Neuronal stem cell (in vitro differentiated cells): ENCODE data around the gene GMCL2.

Source experiments
- DNase-seq: peaks from one replicate; pipeline ENCODE4 v3.0.0-alpha.2; 2013; ENCODE audit warnings: low spot score
- H2AFZ ChIP-seq: one replicate; pipeline ENCODE4 v1.6.1; 2013; ENCODE audit warnings: mild to moderate bottlenecking, low read length, inconsistent platforms
- H2AK5ac ChIP-seq: 2 replicates; pipeline ENCODE4 v1.6.1; 2013; ENCODE audit warnings: low read depth, mild to moderate bottlenecking, inconsistent platforms, low read length, moderate library complexity, mixed read lengths
- H2BK120ac ChIP-seq: 2 replicates; pipeline ENCODE4 v1.6.1; 2013; ENCODE audit warnings: low read depth, mild to moderate bottlenecking, inconsistent platforms, low read length, moderate library complexity, mixed read lengths
- H2BK12ac ChIP-seq: one replicate; pipeline ENCODE4 v1.6.1; 2013; ENCODE audit warnings: low read length, inconsistent platforms
- H2BK15ac ChIP-seq: 2 replicates; pipeline ENCODE4 v1.6.1; 2013; ENCODE audit warnings: mild to moderate bottlenecking, low read length, inconsistent platforms, mixed read lengths
- H2BK5ac ChIP-seq: one replicate; pipeline ENCODE4 v1.6.1; 2013; ENCODE audit warnings: inconsistent platforms, mild to moderate bottlenecking, low read length, moderate library complexity
- H3K14ac ChIP-seq: one replicate; pipeline ENCODE4 v1.6.1; 2013; ENCODE audit warnings: low read length, inconsistent platforms
- H3K18ac ChIP-seq: 2 replicates; pipeline ENCODE4 v1.6.1; 2013; ENCODE audit warnings: low read length, inconsistent platforms
- H3K23ac ChIP-seq: 2 replicates; pipeline ENCODE4 v1.6.1; 2013; ENCODE audit warnings: low read depth, mild to moderate bottlenecking, mixed read lengths, low read length, inconsistent platforms; ENCODE audit not compliant: poor library complexity
- H3K27ac ChIP-seq: replicated peaks from 3 replicates; pipeline ENCODE4 v1.5.1; 2013; ENCODE audit warnings: low read length, inconsistent platforms
- H3K27me3 ChIP-seq, 3 experiments: 2 replicates each; pipeline ENCODE4 v1.6.1; 2013; ENCODE audit warnings: low read length in 3 of 3, mild to moderate bottlenecking in 2 of 3, inconsistent platforms in 1 of 3, low read depth in 1 of 3, mixed read lengths in 1 of 3, moderate library complexity in 1 of 3; ENCODE audit not compliant: control insufficient read depth in 3 of 3, insufficient read depth in 3 of 3
- H3K36me3 ChIP-seq, 2 donors: replicated peaks in 1 of 2; 2 replicates each; pipeline ENCODE4 v1.6.1; 2013; ENCODE audit warnings: low read length in 2 of 2; ENCODE audit not compliant: control insufficient read depth in 2 of 2, insufficient read depth in 2 of 2
- H3K4ac ChIP-seq: 2 replicates; pipeline ENCODE4 v1.6.1; 2013; ENCODE audit warnings: inconsistent platforms, mild to moderate bottlenecking, low read length, moderate library complexity
- H3K4me1 ChIP-seq, 2 donors: 1 replicate in 1 of 2; 2 replicates in 1 of 2; pipeline ENCODE4 v1.6.1; 2013; ENCODE audit warnings: low read length in 2 of 2, low read depth in 1 of 2; ENCODE audit not compliant: control insufficient read depth in 2 of 2, insufficient read depth in 1 of 2
- H3K4me2 ChIP-seq: one replicate; pipeline ENCODE4 v1.6.1; 2013; ENCODE audit warnings: mild to moderate bottlenecking, low read length, inconsistent platforms; ENCODE audit not compliant: insufficient read depth, poor library complexity, severe bottlenecking
- H3K4me3 ChIP-seq, 2 donors: 2 replicates each; pipeline ENCODE4 v1.5.1; 2013; ENCODE audit warnings: low read length in 2 of 2, mild to moderate bottlenecking in 2 of 2, inconsistent platforms in 1 of 2, moderate library complexity in 1 of 2
- H3K79me1 ChIP-seq: one replicate; pipeline ENCODE4 v1.6.1; 2013; ENCODE audit warnings: low read depth, mild to moderate bottlenecking, inconsistent platforms, low read length, moderate library complexity
- H3K9ac ChIP-seq: one replicate; pipeline ENCODE4 v1.6.1; 2013; ENCODE audit warnings: mild to moderate bottlenecking, low read depth, low read length, inconsistent platforms; ENCODE audit not compliant: poor library complexity
- H3K9me3 ChIP-seq, 2 donors: replicated peaks in 1 of 2; 2 replicates each; pipeline versions ENCODE3 to v1.6.1; 2013; ENCODE audit warnings: low read length in 2 of 2, mild to moderate bottlenecking in 2 of 2, inconsistent platforms in 1 of 2, low read depth in 1 of 2, mixed read lengths in 1 of 2, moderate library complexity in 1 of 2; ENCODE audit not compliant: control insufficient read depth in 2 of 2, insufficient read depth in 1 of 2
- H4K8ac ChIP-seq: one replicate; pipeline ENCODE4 v1.6.1; 2013; ENCODE audit warnings: low read depth, mild to moderate bottlenecking, inconsistent platforms, low read length, moderate library complexity
- H4K91ac ChIP-seq: one replicate; pipeline ENCODE4 v1.6.1; 2013; ENCODE audit warnings: low read length, low read depth, mild to moderate bottlenecking, inconsistent platforms; ENCODE audit not compliant: poor library complexity
- WGBS, 2 donors: extraction: QIAGEN DNeasy Blood & Tissue Kit; methylation state at CpG; one replicate each; pipeline ENCODE4 v1.1.7; 2013; ENCODE audit warnings: missing lambda C conversion rate in 2 of 2, mixed read lengths in 1 of 2; ENCODE audit not compliant: insufficient read length in 2 of 2, insufficient replicate concordance in 1 of 2; ENCODE audit errors: extremely low coverage in 2 of 2; 5-methylcytosine and 5-hydroxymethylcytosine counted together

The GMCL2 gene

DNA sequence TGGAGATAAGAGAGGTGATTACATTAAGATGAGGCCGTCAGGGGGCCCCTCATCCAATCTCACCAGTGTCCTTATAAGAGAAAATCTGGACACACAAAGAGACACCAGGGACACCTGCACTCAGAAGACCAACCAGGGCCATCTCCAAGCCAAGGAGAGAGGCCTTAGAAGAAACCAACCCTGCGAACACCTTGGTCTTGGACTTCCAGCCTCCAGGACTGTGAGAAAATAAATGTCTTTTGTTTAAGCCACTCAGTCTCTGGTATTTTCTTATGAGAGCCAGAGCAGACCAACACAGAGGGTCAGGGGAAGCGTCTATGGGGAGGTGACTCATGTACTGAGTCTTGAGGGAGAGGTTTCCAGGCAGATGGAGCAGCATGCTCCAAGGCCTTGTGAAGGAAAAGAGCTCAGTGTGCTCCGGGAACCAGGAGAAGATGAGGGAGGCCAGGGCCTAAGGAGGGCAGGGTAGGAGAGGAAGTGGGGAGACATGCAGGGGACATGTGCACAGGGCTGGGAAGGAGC is 40.0 kb upstream of the GMCL2 start:
- DNase-seq: no peak
- no peak overlapping the region for H2BK5ac ChIP-seq
- H3K4me1 ChIP-seq: peaks cover 8 to 20% of the 10 kb centered on the region in 2 donors
- H2AFZ ChIP-seq: no peak overlapping the region
- H3K27me3 ChIP-seq: no peaks in the 10 kb centered on the region
- no peak overlapping the region for H3K14ac ChIP-seq
- H3K9me3 ChIP-seq: peaks cover 0 to 5% of the 10 kb centered on the region in 2 donors
- H3K23ac ChIP-seq: no peak overlapping the region
- H2AK5ac ChIP-seq: no peak overlapping the region
- H3K9ac ChIP-seq: no peak overlapping the region
- H2BK120ac ChIP-seq: no peak overlapping the region
- peaks cover 9% of the 10 kb centered on the region for H3K79me1 ChIP-seq
- no peak overlapping the region for H3K18ac ChIP-seq
- H2BK12ac ChIP-seq: no peak overlapping the region
- H3K36me3 ChIP-seq: peaks cover 34 to 83% of the 10 kb centered on the region in 2 donors
- H3K27ac ChIP-seq: no peak overlapping the region
- H4K8ac ChIP-seq: no peak overlapping the region
- no peak overlapping the region for H3K4me2 ChIP-seq
- no peak overlapping the region for H2BK15ac ChIP-seq
- no CpG with 5 or more reads among the region's 4 CpGs for WGBS, 2 donors
- no peak overlapping the region for H4K91ac ChIP-seq
- no peak overlapping the region for H3K4ac ChIP-seq
- no peak overlapping the region for H3K4me3 ChIP-seq

DNA sequence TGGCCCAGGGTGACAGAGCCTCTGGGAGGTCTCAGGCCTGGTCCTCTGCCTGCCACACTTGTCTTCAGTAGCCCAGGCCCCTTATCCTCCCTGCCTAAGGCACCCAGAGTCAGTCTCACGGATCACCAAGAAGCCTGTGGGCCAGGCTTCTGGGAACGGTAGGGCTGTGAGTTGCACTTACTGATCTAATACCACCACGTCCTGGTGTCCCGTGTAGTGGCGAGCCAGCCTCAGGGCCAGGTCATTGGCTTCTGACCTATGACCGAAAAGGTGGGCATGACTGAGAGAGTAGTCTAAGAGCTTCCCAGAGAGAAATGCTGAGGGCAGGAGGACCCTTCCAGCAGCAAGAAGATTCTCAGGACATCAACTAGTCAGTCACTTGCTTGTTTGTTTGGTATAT is 38.0 kb upstream of the GMCL2 start:
- Histone ChIP-seq H3K36me3 (peaks cover 38 to 84% of the 10 kb centered on the region in 2 donors), H2BK15ac (no peak overlapping the region)

DNA sequence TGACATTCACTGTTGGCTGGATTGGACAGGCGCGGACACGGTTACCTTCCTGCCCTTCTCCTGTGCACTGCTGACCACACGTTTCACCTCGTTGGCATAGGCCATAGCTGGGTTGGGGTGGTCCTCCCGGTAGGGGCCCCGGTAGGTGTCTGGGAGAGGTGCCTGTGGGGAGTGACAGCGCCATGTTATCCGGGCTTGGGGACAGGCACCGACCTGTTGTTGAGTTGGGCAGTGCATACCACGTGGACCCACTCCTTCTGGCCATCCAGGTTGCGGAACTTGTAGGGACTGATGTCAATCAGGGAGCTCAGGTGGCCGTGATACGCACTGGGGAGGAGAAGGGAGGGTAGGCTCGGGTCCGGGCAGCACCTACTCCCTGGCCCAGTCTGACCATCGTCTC is 37.2 kb upstream of the GMCL2 start:
- Histone ChIP-seq H3K36me3 (peaks cover 34 to 80% of the 10 kb centered on the region in 2 donors), H3K9me3 (peaks cover 2 to 5% of the 10 kb centered on the region in 2 donors), H3K4me1 (peaks cover 0 to 16% of the 10 kb centered on the region in 2 donors), H2BK12ac (no peak overlapping the region), H3K4me3 (no peak overlapping the region), H3K23ac (no peak overlapping the region), H3K79me1 (peaks cover 1% of the 10 kb centered on the region), H3K18ac (peak overlapping the region; percentile 38), H2BK5ac (no peak overlapping the region), H3K9ac (no peak overlapping the region), H2BK15ac (no peak overlapping the region), H3K4ac (no peak overlapping the region), H3K4me2 (no peak overlapping the region), H3K14ac (no peak overlapping the region), H3K27me3 (no peaks in the 10 kb centered on the region), H4K91ac (no peak overlapping the region), H4K8ac (no peak overlapping the region), H2AK5ac (no peak overlapping the region), H3K27ac (no peak overlapping the region), H2AFZ (no peak overlapping the region), H2BK120ac (no peak overlapping the region)
- DNase-seq: no peak
- no CpG with 5 or more reads among the region's 17 CpGs for WGBS, 2 donors

More for the DNA sequence above, 38.0 kb upstream of the GMCL2 start:
- Histone ChIP-seq H3K4me2 (no peak overlapping the region), H3K18ac (no peak overlapping the region), H3K79me1 (no peaks in the 10 kb centered on the region), H2AFZ (no peak overlapping the region), H3K4ac (no peak overlapping the region), H2BK5ac (no peak overlapping the region), H2BK120ac (no peak overlapping the region), H3K4me1 (peaks cover 0 to 16% of the 10 kb centered on the region in 2 donors), H3K27ac (no peak overlapping the region), H3K27me3 (no peaks in the 10 kb centered on the region), H3K4me3 (peak overlapping the region in 1 of 2 donors; percentile 33), H4K8ac (no peak overlapping the region), H3K9me3 (peaks cover 2 to 5% of the 10 kb centered on the region in 2 donors), H4K91ac (no peak overlapping the region), H3K14ac (no peak overlapping the region), H2AK5ac (no peak overlapping the region), H2BK12ac (no peak overlapping the region), H3K9ac (no peak overlapping the region), H3K23ac (no peak overlapping the region)
- DNase-seq: no peak
- WGBS, 2 donors: no CpG with 5 or more reads among the region's 6 CpGs

DNA sequence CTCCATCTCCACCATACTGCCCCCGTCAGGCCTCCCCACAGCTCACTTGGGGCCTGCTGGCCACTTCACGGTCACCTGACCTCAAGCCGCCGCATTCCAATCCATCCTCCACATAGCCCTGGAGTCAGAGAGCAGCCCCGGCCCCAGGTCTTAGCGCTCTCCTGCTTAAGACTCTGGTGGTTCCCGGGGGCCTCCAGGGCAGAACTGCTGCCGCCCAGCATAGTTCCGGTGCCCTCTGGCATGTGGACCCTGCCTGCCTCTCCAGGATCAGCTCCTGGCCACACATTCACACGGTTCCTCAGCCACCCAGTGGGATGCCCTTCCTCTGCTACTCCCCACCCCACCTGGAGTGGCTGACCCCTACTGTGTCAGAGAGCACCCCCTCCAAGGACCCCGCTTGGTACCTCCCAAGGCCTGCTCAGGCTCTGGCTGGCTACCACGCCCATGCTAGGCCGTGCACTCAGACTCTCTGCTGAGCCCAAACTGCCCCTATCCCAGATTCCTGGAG is 36.7 kb upstream of the GMCL2 start:
- Histone ChIP-seq H3K23ac (peak overlapping the region; percentile 21), H3K27me3 (no peaks in the 10 kb centered on the region), H3K4me3 (no peak overlapping the region), H2AK5ac (no peak overlapping the region), H3K4ac (no peak overlapping the region), H4K91ac (no peak overlapping the region), H2AFZ (no peak overlapping the region), H3K36me3 (peaks cover 34 to 80% of the 10 kb centered on the region in 2 donors), H2BK5ac (no peak overlapping the region), H3K14ac (no peak overlapping the region), H3K4me1 (peaks cover 0 to 16% of the 10 kb centered on the region in 2 donors), H2BK15ac (no peak overlapping the region), H3K4me2 (no peak overlapping the region), H3K79me1 (peaks cover 1% of the 10 kb centered on the region), H3K9ac (peak overlapping the region; percentile 44), H3K18ac (peak overlapping the region; percentile 46), H2BK120ac (no peak overlapping the region), H3K27ac (no peak overlapping the region), H3K9me3 (peaks cover 2 to 5% of the 10 kb centered on the region in 2 donors), H2BK12ac (no peak overlapping the region), H4K8ac (no peak overlapping the region)
- DNase-seq: no peak
- no CpG with 5 or more reads among the region's 13 CpGs for WGBS, 2 donors
